GM18505 (cell line): ENCODE data around the gene GABPB2.

ENCODE experiments used
- ATAC-seq: cut with Tn5 transposase; IDR thresholded peaks from one replicate; pipeline ENCODE4 v1.9.1; 2021; ENCODE audit not compliant: unreplicated experiment
- POLR2A ChIP-seq: IDR thresholded peaks from 4 replicates; pipeline ENCODE4 v1.6.1; 2011; ENCODE audit warnings: borderline replicate concordance; ENCODE audit not compliant: insufficient read depth, insufficient read length; ENCODE audit errors: extremely low read depth

Gene GABPB2

GRCh38 chr1:151166505-151166956, 96.0 kb downstream of the GABPB2 start:
- TF ChIP-seq POLR2A, result no peak
- ATAC-seq, result no peak

GRCh38 chr1:151167116-151167515, 96.6 kb downstream of the GABPB2 start:
- no peak for ATAC-seq
- no peak for TF ChIP-seq POLR2A

- ATAC-seq, result no peak
- TF ChIP-seq POLR2A, result no peak
Measured at GRCh38 chr1:151171190-151171589, 100.6 kb downstream of the GABPB2 start.
